Lower leg skin (tissue), 4 donors: ENCODE measurements around the gene ASPG. TPM values are rescaled to one million over a fixed set of nuclear protein-coding genes. Genes with fewer than 3 reads are reported as not detected.

Source experiments
- DNase-seq, 2 donors: peaks; one replicate each; pipeline ENCODE4 v3.0.0-alpha.2; 2019; ENCODE audit warnings: low spot score in 2 of 2
- H3K4me3 ChIP-seq: fragments of 200-600 bp; sonication (generic); 2 replicates; pipeline ENCODE4 v1.5.1; 2017; ENCODE audit warnings: mild to moderate bottlenecking, low read depth; ENCODE audit not compliant: poor library complexity, severe bottlenecking
- POLR2A ChIP-seq, 2 donors: fragments of 450-650 bp; IDR thresholded peaks; one replicate each; pipeline ENCODE4 v1.6.1; 2016 to 2017; ENCODE audit warnings: antibody characterized with exemption in 2 of 2, mild to moderate bottlenecking in 1 of 2, moderate library complexity in 1 of 2
- WGBS, 2 donors: methylation state at CpG; one replicate each; pipeline ENCODE4 v1.1.5; 2018; 5-methylcytosine and 5-hydroxymethylcytosine counted together
- intact Hi-C: fragments of 100-400 bp; cut with DNase I; formaldehyde crosslinking; loops from one replicate; pipeline ENCODE4 v1.15.0; 2023; ENCODE audit warnings: low total_unique reads
- total RNA-seq, 4 donors: library from RNA; depleted of rRNA; stranded (reverse); fragments of >200 nt; gene quantifications; one replicate each; pipeline ENCODE4 v1.1.0, GENCODE V29; 2016
- TF ChIP-seq, protein P1 (sequence below), 3 donors: fragments of 450-650 bp; IDR thresholded peaks; one replicate each; pipeline ENCODE4 v1.5.1; 2016; ENCODE audit warnings: antibody characterized with exemption in 3 of 3, mild to moderate bottlenecking in 3 of 3, moderate library complexity in 2 of 3

ASPG gene
- total RNA-seq, 4 donors from 2014 or later = 12.1 to 56.6 (median 25.4) TPM

DNA sequence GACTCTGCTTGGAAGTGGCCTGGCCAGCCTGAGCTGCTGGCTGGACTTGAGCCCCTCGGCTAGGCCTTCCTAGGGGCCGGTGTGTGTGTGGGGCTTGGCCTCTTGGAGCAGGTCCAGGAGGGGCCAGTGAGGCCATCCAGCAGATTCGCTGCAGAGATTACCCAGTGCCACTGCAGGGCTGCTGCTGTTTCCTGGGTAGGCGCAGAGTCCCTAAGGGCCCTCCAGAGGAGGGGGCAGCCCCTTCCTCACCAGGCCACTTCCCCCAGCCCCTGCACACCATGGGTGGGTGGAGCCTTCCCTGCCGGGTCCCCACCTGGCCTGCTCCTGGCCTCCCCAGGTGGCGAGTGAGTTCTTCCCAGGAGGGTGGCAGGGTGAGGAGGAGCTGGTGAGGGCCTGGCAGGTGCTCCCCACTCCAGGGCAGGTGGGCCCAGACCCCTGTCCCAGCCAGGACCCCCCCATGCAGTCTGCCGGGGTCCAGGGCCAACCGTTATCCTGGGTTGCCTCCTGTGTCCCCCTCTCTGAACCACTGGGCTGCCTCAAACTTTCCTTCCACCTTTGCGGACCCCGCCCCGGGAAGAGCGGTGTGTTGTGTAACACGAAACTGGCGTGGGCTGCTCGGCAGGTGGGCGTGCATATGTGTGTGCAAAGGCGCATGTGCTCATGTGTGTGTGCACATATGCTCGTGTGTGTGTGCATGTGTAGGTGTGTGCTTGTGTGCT lies 25.1 kb downstream of the ASPG start:
- 38 to 43% methylated on average over 15 to 17 of the region's 18 CpGs for WGBS, 2 donors
- intact Hi-C loops = no loop called here
- no peak for TF ChIP-seq POLR2A (IDR thresholded peaks at IDR 0.05)
- TF ChIP-seq, protein P1, sequence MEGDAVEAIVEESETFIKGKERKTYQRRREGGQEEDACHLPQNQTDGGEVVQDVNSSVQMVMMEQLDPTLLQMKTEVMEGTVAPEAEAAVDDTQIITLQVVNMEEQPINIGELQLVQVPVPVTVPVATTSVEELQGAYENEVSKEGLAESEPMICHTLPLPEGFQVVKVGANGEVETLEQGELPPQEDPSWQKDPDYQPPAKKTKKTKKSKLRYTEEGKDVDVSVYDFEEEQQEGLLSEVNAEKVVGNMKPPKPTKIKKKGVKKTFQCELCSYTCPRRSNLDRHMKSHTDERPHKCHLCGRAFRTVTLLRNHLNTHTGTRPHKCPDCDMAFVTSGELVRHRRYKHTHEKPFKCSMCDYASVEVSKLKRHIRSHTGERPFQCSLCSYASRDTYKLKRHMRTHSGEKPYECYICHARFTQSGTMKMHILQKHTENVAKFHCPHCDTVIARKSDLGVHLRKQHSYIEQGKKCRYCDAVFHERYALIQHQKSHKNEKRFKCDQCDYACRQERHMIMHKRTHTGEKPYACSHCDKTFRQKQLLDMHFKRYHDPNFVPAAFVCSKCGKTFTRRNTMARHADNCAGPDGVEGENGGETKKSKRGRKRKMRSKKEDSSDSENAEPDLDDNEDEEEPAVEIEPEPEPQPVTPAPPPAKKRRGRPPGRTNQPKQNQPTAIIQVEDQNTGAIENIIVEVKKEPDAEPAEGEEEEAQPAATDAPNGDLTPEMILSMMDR (IDR thresholded peaks at IDR 0.05) = no peak
- H3K4me3 ChIP-seq = no peak overlapping the region
- peak in 1 of 2 donors; percentile 83 for DNase-seq

DNA sequence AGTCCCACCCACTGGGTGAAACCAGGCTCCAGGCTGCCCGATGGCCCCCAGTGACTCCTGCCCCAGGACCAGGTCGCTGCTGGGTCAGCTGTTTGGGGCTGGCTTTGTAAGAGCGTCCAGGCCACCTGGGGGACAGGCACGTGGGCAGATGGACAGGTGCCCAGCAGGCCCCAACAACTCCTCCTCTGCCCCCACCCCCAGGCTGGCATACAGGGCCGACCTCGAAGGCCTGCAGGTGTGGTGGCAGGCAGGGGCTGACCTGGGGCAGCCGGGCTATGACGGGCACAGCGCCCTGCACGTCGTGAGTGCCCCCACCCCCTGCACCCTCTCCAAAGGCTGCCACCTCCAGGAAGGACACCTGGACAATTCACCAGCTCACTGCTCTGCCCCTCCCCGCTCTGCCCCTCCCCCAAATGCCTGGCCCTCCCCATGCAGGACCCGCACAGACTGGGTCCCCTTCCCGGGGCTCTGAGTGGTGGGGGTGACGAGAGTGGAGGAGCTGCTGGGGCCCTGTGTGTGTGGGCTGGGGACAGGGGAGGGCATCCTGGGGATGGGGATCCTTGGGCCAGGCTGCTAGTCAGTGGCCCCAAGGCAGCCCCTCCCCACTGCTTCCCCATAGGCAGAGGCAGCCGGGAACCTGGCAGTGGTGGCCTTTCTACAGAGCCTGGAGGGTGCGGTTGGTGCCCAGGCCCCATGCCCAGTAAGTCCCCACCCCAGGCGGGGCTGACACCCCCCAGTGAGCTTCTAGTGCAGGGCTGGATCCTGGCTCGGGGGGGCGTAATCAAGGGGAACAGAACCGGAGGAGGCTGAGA lies 26.0 kb downstream of the ASPG start:
- TF ChIP-seq POLR2A (IDR thresholded peaks at IDR 0.05) = no peak
- TF ChIP-seq, protein P1 (IDR thresholded peaks at IDR 0.05) = no peak
- intact Hi-C loops = no loop called here
- 43 to 61% methylated on average over 19 of the region's 21 CpGs for WGBS, 2 donors
- peak in 1 of 2 donors; percentile 81 for DNase-seq
- H3K4me3 ChIP-seq = no peak overlapping the region

DNA sequence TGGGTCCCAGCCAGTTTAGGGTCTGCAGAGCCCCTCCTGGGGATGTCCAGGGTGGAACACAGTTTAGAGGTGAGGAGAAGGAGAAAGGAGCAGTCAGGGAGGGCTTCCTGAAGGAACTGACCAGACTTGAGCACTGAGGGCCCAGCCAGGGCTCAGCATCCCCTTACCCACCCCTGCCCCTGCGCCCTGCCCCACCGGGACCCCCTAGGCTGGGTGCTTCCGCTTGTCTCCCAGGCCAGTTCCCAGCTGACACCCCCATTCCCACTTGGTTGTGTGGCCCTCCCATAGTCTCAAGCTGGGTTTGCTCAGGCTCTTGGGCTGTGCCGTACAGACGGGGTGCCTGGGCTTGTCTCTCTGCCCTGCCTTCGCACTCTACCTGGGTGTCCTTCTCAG lies 26.6 kb downstream of the ASPG start:
- WGBS, 2 donors = 63 to 71% methylated on average over 5 to 6 of the region's 6 CpGs
- DNase-seq = peak in 1 of 2 donors; percentile 78
- TF ChIP-seq POLR2A (IDR thresholded peaks at IDR 0.05) = no peak
- TF ChIP-seq, protein P1 (IDR thresholded peaks at IDR 0.05) = no peak
- H3K4me3 ChIP-seq = no peak overlapping the region
- intact Hi-C loops = no loop called here

DNA sequence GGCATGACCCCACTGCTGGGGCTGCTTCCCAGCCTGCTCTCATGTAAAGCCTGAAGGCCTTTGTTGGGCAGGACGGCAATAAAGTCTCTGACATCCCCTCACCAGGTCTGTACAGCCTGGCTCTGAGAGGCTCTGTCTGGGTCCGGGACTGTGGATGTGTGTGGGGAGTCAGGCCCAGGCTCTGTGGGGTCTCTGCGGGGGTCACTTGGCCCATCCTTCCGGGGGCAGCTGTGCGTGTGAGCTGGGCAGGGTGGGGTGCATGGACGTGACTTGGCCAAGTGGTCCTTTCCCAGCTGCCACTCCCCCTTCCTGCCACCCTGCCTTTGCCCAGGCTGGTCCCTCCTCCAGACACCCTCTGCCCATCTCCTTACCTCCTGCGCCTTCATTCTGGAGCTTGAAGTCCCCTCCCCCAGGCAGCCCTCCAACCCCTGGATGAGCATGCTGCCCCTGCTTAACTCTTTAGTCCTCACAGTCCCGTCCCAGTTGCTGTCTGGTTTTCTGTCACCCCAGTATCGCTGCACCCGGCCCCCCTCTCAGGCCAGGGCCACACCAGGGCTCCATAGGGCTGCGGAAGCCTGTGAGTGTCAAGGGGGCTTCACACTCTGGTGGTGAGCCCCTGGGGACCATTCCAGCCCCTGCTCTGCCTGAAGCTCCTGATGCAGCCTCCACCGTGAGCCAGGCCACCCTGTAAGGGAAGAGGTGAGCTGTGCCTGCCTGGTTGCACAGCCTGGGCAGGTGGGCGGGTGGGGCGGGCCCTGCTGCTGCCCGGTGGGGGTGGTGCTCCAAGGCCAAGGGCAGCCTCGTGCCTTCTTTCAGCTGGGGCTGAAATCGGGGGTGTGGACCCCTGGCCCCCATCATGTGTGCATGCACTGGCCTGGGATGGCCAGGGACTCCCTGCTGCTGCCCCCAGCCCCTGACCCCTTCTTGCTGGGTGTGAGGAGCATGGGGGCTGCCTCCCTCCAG lies 27.4 kb downstream of the ASPG start:
- DNase-seq = peak in 1 of 2 donors; percentile 81
- intact Hi-C loops = no loop called here
- TF ChIP-seq, protein P1 (IDR thresholded peaks at IDR 0.05) = no peak
- no peak for TF ChIP-seq POLR2A (IDR thresholded peaks at IDR 0.05)
- H3K4me3 ChIP-seq = no peak overlapping the region
- 62 to 69% methylated on average over 8 to 13 of the region's 17 CpGs for WGBS, 2 donors

DNA sequence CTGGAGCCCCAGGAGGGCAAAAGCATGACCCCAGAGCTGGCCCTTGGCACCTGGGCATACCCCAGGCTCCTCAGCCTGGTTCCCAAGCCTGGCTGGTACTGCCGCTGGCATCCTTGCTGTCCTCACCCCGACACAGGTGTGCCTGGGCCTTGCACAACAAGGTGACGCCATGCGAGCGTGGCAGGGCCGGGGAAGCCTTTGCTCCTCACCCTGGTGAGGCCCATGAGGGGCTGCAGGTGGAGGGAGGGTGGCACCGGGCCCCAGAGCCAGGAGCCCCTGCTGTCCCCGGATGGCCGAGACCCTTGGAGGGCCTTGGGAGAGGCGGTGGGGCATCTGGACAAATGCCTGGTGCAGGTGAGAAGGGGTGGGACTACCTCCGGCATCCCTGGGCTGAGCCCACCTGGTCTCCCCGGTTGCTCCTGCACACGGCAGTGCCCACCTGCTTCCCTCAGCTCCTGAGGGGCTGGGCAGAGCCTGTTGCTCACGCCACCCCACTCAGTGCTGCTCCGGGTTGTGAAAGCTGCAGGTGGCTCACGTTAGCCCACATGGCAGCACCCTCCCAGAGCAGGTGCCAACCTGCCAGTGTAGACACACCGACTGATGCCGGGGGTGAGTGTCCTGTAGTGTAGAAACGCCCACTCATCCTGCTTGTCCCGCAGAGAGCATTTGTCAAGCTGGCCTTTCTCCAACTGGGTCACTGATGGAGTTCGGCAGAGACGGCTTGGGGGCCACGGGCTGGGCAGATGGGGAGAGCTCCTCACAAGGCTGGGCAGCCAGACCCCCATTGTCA lies 28.3 kb downstream of the ASPG start:
- 24 to 31% methylated on average over 9 of the region's 23 CpGs for WGBS, 2 donors
- intact Hi-C loops = no loop called here
- no peak for TF ChIP-seq POLR2A (IDR thresholded peaks at IDR 0.05)
- TF ChIP-seq, protein P1 (IDR thresholded peaks at IDR 0.05) = no peak
- peak in 1 of 2 donors; percentile 86 for DNase-seq
- H3K4me3 ChIP-seq = no peak overlapping the region
